Thoracic aorta (tissue), 2 donors: Measurements from ENCODE around the gene MCM5. TPM values are rescaled to one million over a fixed set of nuclear protein-coding genes. Genes with fewer than 3 reads are reported as not detected.

ENCODE experiments used
- ATAC-seq: fragments of 150-250 bp; one replicate; pipeline ENCODE4 v1.8.0; 2017; ENCODE audit warnings: low read depth; ENCODE audit not compliant: insufficient number of reproducible peaks, low FRiP score
- DNase-seq: peaks from one replicate; pipeline ENCODE4 v3.0.0-alpha.2; 2020; ENCODE audit warnings: low spot score
- H3K27ac ChIP-seq, 2 donors: fragments of 200-600 bp; sonication (generic); 1 replicate in 1 of 2; 2 replicates in 1 of 2; pipeline ENCODE4 v1.5.1; 2016; ENCODE audit warnings: mild to moderate bottlenecking in 2 of 2, moderate library complexity in 2 of 2
- H3K27me3 ChIP-seq: fragments of 200-600 bp; sonication (generic); replicated peaks from 2 replicates; pipeline ENCODE4 v1.6.0; 2016; ENCODE audit warnings: mild to moderate bottlenecking; ENCODE audit not compliant: insufficient read depth
- H3K36me3 ChIP-seq: fragments of 200-600 bp; sonication (generic); one replicate; pipeline ENCODE4 v1.5.1; 2016
- H3K4me1 ChIP-seq, 2 donors: fragments of 200-600 bp; sonication (generic); 1 replicate in 1 of 2; 2 replicates in 1 of 2; pipeline versions ENCODE4 v1.5.1 to v1.6.0; 2016; ENCODE audit warnings: low read depth in 2 of 2, mild to moderate bottlenecking in 1 of 2; ENCODE audit not compliant: control insufficient read depth in 1 of 2
- H3K4me3 ChIP-seq: fragments of 200-600 bp; sonication (generic); 2 replicates; pipeline ENCODE4 v1.5.1; 2016; ENCODE audit warnings: mild to moderate bottlenecking
- H3K9me3 ChIP-seq: fragments of 200-600 bp; sonication (generic); 2 replicates; pipeline ENCODE4 v1.5.1; 2016
- total RNA-seq, 2 donors: library from RNA; depleted of rRNA; stranded (reverse); fragments of >200 nt; gene quantifications; one replicate each; pipeline versions ENCODE4 v1.1.0 to v1.2.3, GENCODE V29; 2016
- TF ChIP-seq, protein P1 (sequence below): fragments of 200-600 bp; sonication (generic); IDR thresholded peaks from one replicate; pipeline ENCODE4 v1.5.1; 2019; ENCODE audit warnings: antibody characterized with exemption

MCM5 gene
- total RNA-seq, 2 donors from 2014 or later = 18.1 to 53.1 TPM

DNA sequence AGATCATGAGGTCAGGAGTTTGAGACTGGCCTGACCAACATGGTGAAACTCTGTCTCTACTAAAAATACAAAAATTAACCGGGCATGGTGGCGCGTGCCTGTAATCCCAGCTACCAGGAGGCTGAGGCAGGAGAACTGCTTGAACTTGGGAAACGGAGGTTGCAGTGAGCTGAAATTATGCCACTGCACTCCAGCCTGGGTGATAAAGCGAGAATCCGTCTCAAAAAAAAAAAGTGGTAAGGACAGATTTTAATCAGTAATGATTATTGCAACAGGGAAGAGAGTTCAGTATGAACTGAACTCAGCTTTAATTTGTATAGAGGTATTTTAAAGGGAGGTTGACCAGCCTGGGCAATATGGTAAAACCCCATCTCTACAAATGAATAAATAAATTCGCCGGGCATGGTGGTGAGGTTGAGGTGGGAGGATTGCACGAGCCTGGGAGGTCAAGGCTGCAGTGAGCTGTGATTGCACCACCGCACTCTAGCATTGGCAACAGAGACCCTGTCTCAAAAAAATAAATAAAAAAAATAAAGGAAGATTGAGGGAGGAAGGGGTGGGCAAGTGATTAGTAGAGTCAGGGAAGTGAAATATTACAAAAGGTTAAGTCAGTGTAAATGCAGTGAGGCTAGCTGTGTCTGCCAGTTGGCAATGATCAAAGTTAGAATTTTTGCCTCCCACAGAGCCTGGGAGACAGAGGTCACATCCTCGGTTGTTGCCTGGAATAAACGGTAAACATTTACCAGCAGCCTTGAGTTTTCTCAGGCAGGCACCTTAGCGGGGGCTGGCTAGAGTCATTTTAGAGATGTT is 2.6 kb upstream of the MCM5 start:
- Histone ChIP-seq H3K27ac (no peak overlapping the region), H3K27me3 (no peaks in the 10 kb centered on the region), H3K36me3 (no peaks in the 10 kb centered on the region), H3K4me3 (no peak overlapping the region), H3K4me1 (peaks cover 4 to 31% of the 10 kb centered on the region in 2 donors), H3K9me3 (no peaks in the 10 kb centered on the region)
- TF ChIP-seq, protein P1, sequence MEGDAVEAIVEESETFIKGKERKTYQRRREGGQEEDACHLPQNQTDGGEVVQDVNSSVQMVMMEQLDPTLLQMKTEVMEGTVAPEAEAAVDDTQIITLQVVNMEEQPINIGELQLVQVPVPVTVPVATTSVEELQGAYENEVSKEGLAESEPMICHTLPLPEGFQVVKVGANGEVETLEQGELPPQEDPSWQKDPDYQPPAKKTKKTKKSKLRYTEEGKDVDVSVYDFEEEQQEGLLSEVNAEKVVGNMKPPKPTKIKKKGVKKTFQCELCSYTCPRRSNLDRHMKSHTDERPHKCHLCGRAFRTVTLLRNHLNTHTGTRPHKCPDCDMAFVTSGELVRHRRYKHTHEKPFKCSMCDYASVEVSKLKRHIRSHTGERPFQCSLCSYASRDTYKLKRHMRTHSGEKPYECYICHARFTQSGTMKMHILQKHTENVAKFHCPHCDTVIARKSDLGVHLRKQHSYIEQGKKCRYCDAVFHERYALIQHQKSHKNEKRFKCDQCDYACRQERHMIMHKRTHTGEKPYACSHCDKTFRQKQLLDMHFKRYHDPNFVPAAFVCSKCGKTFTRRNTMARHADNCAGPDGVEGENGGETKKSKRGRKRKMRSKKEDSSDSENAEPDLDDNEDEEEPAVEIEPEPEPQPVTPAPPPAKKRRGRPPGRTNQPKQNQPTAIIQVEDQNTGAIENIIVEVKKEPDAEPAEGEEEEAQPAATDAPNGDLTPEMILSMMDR = no peak
- ATAC-seq (no peak), DNase-seq (no peak)

DNA sequence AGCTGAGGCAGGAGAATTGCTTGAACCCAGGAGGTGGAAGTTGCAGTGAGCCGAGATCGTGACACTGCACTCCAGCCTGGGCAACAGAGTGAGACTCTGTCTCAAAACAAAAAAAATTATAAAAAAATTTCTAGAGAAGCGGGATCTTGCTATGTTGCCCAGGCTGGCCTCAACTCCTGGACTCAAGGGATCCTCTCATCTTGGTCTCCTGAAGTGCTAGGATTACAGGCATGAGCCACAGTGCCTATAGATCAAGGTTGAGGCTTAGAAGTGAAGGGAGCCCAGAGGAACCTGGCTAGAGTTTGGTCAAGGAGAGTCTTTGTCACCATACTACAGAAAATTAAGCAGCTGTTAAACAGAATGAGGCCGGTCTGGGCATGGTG is 1.4 kb upstream of the MCM5 start:
- H3K27ac ChIP-seq = no peak overlapping the region
- no peak for DNase-seq
- TF ChIP-seq, protein P1 = no peak
- H3K4me3 ChIP-seq = no peak overlapping the region
- no peak for ATAC-seq
- no peaks in the 10 kb centered on the region for H3K9me3 ChIP-seq
- H3K4me1 ChIP-seq = peaks cover 4 to 27% of the 10 kb centered on the region in 2 donors
- peaks cover 4% of the 10 kb centered on the region for H3K36me3 ChIP-seq
- H3K27me3 ChIP-seq = no peaks in the 10 kb centered on the region

DNA sequence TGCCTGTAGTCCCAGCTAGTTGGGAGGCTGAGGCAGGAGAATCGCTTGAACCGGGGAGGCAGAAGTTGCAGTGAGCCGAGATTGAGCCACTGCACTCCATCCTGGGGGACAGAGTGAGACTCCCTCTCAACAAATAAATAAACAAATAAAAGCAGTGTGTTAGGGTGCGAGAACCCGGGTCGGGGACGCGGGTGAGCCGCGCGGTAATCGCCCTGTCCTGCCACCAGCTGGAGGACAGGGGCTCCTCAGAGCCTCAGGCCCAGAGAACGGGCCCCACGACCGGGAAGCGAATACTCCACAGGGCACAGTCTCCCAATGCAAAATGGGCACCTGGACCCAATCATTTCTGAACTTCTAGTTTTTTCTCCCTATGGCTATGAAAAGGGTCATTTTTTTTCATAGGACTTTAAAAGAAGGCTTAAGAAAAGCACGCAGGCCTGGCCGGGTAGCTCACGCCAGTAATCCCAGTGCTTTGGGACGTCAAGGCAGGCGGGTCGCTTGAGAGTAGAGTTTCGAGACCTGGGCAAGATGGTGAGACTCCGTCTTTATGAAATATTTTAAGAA is 744 bp upstream of the MCM5 start:
- Histone ChIP-seq H3K9me3 (no peaks in the 10 kb centered on the region), H3K27me3 (no peaks in the 10 kb centered on the region), H3K36me3 (peaks cover 5% of the 10 kb centered on the region), H3K27ac (peak overlapping the region; percentile 21 to 52), H3K4me1 (peaks cover 4 to 21% of the 10 kb centered on the region in 2 donors), H3K4me3 (peak overlapping the region; percentile 96)
- TF ChIP-seq, protein P1 = no peak
- no peak for DNase-seq
- no peak for ATAC-seq

DNA sequence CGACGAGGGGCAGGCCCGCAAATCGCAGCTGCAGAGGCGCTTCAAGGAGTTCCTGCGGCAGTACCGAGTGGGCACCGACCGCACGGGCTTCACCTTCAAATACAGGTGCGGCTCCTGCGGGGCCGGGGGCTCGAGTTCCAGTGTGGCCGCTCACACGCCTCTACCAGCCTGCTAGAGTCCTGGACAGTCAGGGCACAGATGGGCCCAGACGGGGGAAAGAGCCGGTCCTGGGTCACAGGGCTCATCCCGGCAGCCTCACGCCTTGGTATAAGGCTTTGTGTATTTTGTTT is 506 bp downstream of the MCM5 start:
- TF ChIP-seq, protein P1 = no peak

DNA sequence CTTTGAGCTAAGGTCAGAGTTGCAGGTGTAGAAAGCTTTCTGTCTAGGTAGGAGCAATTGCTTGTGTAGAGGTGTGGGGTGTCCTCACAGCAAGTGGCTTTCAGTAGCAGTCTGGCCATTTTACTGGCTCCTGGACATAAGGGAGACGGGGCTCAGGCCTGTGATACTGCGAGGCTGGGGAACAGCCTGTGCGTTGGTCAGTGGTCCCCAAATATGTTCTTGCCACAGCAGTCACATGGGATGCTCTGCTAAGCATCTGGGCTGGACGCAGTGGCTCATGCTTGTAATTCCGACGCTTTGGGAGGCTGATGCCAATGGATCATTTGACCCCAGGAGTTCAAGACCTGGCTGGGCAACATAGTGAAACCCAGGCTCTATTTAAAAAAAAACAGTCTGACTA is 1.9 kb downstream of the MCM5 start:
- H3K4me1 ChIP-seq = peaks cover 4 to 15% of the 10 kb centered on the region in 2 donors
- TF ChIP-seq, protein P1 = no peak
- H3K4me3 ChIP-seq = no peak overlapping the region
- no peak for DNase-seq
- no peak for ATAC-seq
- no peaks in the 10 kb centered on the region for H3K27me3 ChIP-seq
- H3K36me3 ChIP-seq = peaks cover 11% of the 10 kb centered on the region
- no peak overlapping the region for H3K27ac ChIP-seq
- H3K9me3 ChIP-seq = no peaks in the 10 kb centered on the region

More for the DNA sequence above, 506 bp downstream of the MCM5 start:
- Histone ChIP-seq H3K4me3 (peak overlapping the region; percentile 96), H3K9me3 (no peaks in the 10 kb centered on the region), H3K4me1 (peaks cover 4 to 15% of the 10 kb centered on the region in 2 donors), H3K27me3 (no peaks in the 10 kb centered on the region), H3K27ac (peak overlapping the region in 1 of 2 donors; percentile 52), H3K36me3 (peaks cover 5% of the 10 kb centered on the region)
- ATAC-seq (no peak), DNase-seq (no peak)
